GM19328 (cell line): Measurements from ENCODE around the gene VSNL1.

Source experiments
- ATAC-seq: cut with Tn5 transposase; IDR thresholded peaks from one replicate; pipeline ENCODE4 v1.9.1; 2021; ENCODE audit warnings: mild to moderate bottlenecking, moderate library complexity; ENCODE audit not compliant: unreplicated experiment

The VSNL1 gene

DNA sequence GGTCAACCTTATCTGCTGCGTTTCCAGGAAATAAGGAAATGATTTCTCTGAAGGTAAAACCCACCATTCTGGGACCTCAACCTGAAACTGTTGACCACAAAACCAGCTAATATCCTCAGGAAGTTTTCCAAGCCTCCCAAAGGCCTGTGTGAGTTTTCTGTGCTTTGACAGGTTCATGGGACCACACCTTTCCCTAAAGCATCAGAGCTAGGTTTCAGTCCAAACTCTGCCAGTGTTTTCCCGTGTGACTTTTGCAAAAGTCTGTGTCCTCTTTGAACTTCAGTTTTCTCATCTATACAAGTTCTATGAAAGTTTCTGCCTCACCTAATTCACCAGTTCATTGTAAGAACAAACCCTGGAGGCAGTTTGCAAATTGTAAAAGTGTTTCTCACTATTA is 39.8 kb downstream of the VSNL1 start:
- ATAC-seq = no peak

GRCh38 chr2:17581831-17582230 is 41.3 kb downstream of the VSNL1 start:
- no peak for ATAC-seq

GRCh38 chr2:17583166-17583565 is 42.7 kb downstream of the VSNL1 start:
- no peak for ATAC-seq

GRCh38 chr2:17583646-17584045 is 43.1 kb downstream of the VSNL1 start:
- ATAC-seq = no peak

- no peak for ATAC-seq
These were observed 44.2 kb downstream of the VSNL1 start for GRCh38 chr2:17584689-17585088.

- ATAC-seq = no peak
These were observed 47.0 kb downstream of the VSNL1 start for GRCh38 chr2:17587469-17587868.

GRCh38 chr2:17588031-17588430 is 47.5 kb downstream of the VSNL1 start:
- no peak for ATAC-seq

GRCh38 chr2:17589406-17590035 is 49.0 kb downstream of the VSNL1 start:
- ATAC-seq = no peak

DNA sequence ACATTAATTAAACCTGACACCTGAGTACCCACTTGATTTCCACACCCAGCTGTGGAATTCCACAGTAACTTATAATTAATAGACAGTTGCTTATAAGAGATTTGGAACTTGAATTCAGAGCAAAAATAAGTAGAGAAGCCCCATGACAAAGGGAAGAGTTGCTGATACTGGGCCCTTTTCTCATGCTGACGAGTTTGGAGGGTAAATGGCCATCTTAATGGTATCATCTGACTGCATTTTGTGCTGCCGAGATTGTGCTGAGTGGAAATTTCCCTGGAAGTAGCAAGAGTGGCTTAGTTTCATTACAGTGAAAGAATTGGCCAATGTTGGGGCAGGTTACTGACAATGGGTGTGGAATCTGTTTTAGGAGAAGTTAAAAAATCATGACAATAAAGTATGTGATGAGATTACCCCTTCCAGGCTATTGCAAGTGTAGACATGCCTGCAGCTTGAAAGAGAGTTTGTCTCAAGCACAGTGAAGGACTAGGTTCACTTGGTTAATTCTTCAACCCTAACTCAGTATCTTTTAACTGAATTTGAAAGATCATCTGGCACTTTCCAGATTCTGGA is 49.9 kb downstream of the VSNL1 start:
- no peak for ATAC-seq

GRCh38 chr2:17591846-17592245 is 51.4 kb downstream of the VSNL1 start:
- ATAC-seq = no peak

DNA sequence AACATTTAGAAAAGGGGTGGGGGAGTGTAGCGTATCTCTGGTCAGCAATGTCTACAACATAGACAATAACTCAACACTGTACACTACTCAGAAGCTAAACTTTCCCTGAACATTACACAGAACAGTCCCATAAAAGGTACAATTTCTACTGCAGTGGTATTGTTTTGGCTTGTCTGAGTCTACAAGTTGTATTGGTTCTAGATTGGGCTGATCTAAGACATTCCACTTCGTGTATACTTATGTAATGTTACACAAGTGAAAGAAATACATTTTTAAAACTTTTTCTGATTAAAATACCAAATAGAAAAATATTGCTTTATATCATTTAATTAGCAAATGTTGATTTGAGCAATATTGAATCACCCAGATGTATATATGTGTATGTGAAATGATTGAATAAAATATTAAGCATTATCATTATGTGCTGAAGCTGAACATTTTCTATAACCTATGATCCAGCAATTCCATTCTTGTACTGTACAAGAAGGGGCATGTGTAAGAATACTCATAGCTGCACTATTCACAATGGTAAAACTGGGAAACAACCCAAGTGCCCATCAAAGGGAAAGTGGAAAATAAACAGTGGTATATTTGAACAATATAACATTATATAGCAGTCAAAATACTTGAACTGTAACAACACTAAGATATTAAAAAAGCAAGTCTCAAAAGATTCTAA is 52.4 kb downstream of the VSNL1 start:
- ATAC-seq = no peak

- no peak for ATAC-seq
These were observed 52.9 kb downstream of the VSNL1 start for GRCh38 chr2:17593445-17593840.

- ATAC-seq = no peak
These were observed 53.5 kb downstream of the VSNL1 start for GRCh38 chr2:17593841-17594491.

DNA sequence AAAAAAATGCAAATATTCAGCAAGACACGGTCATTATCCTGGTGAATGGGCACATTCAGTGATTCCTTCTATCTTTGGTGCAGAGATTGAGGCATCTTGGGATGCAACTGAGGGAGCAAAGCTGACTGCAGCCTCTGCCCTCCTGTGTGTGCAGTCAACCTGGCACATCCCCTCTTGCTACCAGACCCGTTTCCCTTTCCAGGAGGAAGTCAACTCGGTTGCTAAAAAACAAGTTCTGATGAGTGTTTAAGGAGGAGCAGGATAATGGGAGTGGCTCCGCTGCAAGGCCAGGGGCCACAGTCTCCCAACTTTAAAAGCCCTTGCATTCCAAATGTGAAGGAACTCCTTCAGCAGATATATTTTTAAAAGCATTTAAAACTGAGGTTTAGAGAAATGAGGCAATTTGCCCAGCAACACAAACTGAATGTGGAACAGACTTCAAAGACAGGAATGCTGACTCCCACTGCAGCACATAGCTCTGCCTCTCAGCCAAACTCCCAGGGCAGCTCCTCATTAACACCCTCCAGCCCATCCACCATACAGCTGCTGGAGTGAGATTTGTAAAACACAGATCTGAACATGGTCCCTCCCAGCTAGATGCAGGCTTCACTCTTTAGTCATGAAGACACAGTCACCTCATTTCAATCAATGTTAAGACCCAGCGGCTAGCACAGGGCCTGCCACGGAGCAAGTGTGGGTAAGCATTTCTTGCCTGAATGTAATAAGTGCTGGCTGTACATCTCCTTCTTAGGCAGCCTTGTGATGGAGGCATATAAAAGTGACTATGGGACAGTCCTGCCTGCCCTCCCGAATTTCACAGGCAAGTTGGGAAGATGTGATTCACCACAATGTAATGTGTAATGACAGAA is 54.3 kb downstream of the VSNL1 start:
- no peak for ATAC-seq

DNA sequence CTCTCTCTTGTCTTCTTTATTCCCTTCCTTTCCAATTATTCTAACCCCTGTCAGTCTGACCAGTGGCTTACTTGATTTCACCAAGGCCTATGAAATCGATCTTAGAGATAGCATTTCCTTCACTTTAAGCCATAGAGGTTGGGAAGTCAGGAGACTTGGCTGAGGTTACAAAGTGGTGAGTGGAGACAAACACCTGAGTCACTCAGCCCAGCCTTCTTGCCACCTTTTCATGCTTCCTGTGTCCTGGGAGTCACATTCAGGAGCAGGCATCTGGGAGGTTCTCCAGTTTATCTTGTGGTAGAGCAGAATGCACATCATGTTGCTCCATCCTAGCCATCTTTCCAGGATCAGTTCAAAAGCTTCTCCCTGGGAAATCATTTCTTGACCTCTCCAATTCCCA is 59.1 kb downstream of the VSNL1 start:
- ATAC-seq = no peak

- ATAC-seq = no peak
These were observed 60.2 kb downstream of the VSNL1 start for GRCh38 chr2:17600556-17601204.

DNA sequence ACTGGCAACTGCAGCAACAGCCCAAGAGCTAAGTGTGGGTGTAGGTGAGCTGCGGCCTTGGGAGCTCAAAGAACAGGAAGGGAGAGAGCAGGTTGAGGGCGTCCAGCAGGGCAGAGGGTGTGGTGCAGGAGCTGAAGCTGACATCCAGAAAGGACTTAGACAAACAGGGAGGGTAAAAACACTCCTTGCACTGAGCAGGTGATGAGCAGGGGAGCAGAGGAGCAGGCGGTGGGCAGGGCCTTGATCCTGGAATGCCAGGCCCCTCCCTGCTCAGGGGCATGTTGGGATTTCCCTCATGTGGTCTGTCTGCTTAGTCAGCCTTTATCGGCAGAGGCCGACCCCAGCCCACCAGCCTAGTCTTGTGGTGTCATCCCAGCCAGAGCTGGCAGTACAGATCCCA is 63.6 kb downstream of the VSNL1 start:
- no peak for ATAC-seq

DNA sequence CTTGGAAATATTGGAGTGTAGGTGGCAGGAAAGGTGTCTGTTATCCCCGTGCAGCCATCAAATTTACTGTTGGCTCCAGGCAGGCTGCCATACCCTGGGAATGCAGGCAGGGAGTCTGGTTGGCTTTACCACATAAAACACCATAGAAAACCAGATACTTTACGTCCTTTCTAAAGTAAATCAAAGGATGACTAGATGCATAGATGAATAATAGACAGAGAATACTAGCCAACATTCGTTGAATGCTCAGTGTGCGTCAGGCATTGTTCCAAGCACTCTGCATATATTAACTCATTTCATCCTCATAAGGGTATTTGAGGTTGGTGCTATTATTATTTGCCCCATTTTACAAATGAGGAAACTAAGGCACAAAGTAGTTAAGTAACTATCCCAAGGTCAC is 65.2 kb downstream of the VSNL1 start:
- ATAC-seq = no peak

DNA sequence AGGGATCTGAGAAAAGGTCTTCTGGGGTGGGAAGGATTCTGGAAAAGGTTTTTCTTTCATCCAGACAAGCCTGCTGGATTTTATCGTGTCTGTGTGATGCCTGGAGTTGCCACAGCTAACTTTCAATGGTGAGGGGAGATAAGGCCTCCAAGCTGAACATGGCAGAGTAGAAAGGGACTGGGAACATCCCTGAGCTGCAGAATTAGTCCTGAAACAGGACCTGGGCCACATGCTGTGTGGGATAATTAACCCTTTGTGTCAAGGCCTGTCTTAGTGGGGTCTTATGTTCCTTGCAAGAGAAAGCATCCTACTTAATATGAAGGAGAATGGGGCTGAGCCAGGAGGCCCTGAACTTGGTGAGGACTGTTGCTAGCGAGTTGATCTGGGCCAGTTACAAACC is 66.4 kb downstream of the VSNL1 start:
- ATAC-seq = no peak

- no peak for ATAC-seq
These were observed 66.9 kb downstream of the VSNL1 start for GRCh38 chr2:17607379-17607778.

- no peak for ATAC-seq
These were observed 67.8 kb downstream of the VSNL1 start for GRCh38 chr2:17608251-17608650.
